AG04450 (cell line): Measurements from ENCODE around the gene PLP1. TPM values are rescaled to one million over a fixed set of nuclear protein-coding genes. Genes with fewer than 3 reads are reported as not detected.

Experiments
- CTCF ChIA-PET: fragments of 300-600, 350-600 bp; formaldehyde crosslinking; extraction: SDS; loops from one replicate; lab custom pipeline; 2022; ENCODE audit warnings: antibody characterized with exemption, inconsistent platforms; lab: Charles Lee
- POLR2A ChIA-PET: fragments of 350-600 bp; formaldehyde crosslinking; extraction: SDS; loops from one replicate; lab custom pipeline; 2021; ENCODE audit warnings: antibody characterized with exemption, inconsistent platforms; lab: Yijun Ruan, JAX
- DNase-seq: peaks from one replicate; pipeline ENCODE4 v3.0.0-alpha.2; 2011; ENCODE audit warnings: low read depth, low spot score
- H3K27ac ChIP-seq: one replicate; pipeline ENCODE4 v1.5.1; 2012; ENCODE audit warnings: low read depth, low read length, control low read depth
- H3K27me3 ChIP-seq: one replicate; pipeline ENCODE4 v1.6.0; 2012; ENCODE audit warnings: low read length; ENCODE audit not compliant: control insufficient read depth, insufficient read depth
- H3K4me3 ChIP-seq: 2 replicates; pipeline ENCODE4 v1.5.1; 2011; ENCODE audit warnings: mild to moderate bottlenecking, low read depth, low read length, control low read depth
- H3K9me3 ChIP-seq: 2 replicates; pipeline ENCODE4 v1.5.1; 2012; ENCODE audit warnings: low read length; ENCODE audit not compliant: control insufficient read depth, insufficient read depth
- polyA plus RNA-seq: library from polyadenylated mRNA; depleted of rRNA; stranded (reverse); fragments of >200 nt; gene quantifications from 2 replicates; pipeline ENCODE4 v1.2.3, GENCODE V29; 2011
- TF ChIP-seq, protein P1 (sequence below): IDR thresholded peaks from 2 replicates; pipeline ENCODE4 v1.5.1; 2011; ENCODE audit warnings: low read depth, low read length, control low read depth, inconsistent platforms

Gene PLP1
- polyA plus RNA-seq, 1 experiment: 0.41 TPM

DNA sequence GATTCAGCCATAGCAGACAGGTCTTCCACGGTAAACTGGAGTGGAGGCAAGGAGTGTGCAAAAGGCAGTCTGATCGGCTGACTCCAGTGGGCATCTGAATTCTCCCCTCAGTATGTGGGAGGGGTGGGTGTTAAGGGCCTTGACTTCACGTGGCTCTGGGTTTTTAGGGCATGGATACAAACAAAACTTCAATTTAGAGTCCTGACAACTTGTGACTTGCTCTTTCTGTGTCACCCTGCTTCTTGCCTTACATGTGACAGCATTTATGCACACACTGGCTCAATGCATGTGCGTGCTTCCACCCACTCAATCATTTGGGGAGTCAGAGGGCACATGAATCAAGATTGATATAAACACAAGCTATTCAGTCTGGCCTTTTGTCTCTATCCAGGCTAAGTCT, 17.5 kb downstream of the PLP1 start:
- peak overlapping the region; percentile 80 for H3K27ac ChIP-seq
- no peak overlapping the region for H3K4me3 ChIP-seq
- TF ChIP-seq, protein P1, sequence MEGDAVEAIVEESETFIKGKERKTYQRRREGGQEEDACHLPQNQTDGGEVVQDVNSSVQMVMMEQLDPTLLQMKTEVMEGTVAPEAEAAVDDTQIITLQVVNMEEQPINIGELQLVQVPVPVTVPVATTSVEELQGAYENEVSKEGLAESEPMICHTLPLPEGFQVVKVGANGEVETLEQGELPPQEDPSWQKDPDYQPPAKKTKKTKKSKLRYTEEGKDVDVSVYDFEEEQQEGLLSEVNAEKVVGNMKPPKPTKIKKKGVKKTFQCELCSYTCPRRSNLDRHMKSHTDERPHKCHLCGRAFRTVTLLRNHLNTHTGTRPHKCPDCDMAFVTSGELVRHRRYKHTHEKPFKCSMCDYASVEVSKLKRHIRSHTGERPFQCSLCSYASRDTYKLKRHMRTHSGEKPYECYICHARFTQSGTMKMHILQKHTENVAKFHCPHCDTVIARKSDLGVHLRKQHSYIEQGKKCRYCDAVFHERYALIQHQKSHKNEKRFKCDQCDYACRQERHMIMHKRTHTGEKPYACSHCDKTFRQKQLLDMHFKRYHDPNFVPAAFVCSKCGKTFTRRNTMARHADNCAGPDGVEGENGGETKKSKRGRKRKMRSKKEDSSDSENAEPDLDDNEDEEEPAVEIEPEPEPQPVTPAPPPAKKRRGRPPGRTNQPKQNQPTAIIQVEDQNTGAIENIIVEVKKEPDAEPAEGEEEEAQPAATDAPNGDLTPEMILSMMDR: no peak
- ChIA-PET POLR2A (no interaction called here), CTCF (interaction anchor here (1.4 kb wide), 1 partner anchor 51 kb away, joined by 4 read pairs; no protein-coding TSS in a partner anchor)
- no peaks in the 10 kb centered on the region for H3K9me3 ChIP-seq
- no peaks in the 10 kb centered on the region for H3K27me3 ChIP-seq
- no peak for DNase-seq

DNA sequence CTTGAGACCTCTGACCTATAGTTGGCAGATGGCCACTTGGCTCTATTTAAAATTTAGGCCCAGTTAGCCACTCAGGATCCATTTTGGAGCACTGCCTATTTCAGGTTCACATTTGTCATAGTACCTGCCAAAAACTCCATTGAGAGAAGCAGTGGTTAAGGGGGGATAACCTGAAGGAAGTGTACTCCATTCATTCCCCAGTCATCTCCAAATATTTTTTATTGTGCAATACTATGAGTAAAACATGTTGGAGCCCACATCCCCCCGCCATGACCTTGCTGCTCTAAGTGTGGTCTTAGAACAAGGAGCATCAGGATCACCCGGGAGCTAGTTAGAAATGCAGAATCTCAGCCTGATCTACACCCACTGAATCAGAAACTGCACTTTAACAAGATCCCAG, 21.1 kb downstream of the PLP1 start:
- Histone ChIP-seq H3K27ac (no peak overlapping the region), H3K27me3 (no peaks in the 10 kb centered on the region), H3K9me3 (no peaks in the 10 kb centered on the region), H3K4me3 (no peak overlapping the region)
- DNase-seq: no peak
- TF ChIP-seq, protein P1: no peak
- CTCF ChIA-PET: no interaction called here
- POLR2A ChIA-PET: no interaction called here

DNA sequence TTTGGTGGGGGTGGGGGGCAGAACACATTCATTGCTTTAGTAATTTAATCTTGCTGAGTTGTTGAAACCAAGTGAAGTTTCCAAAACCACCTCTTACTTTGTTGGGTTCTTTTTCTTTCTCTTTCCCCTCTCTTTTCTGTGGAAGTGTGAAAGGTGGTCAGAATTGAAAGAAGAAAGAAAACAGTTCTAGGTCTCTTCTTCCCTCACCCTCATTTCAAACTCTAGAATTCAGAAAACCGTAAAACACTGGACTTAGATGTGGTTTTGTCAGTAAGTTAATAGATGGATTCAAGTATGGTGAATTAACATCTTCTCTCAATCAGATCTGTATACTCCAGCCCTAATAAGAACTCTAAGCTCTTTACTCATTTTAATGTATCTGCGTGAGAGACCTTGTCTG, 23.7 kb downstream of the PLP1 start:
- POLR2A ChIA-PET: no interaction called here
- Histone ChIP-seq H3K9me3 (no peaks in the 10 kb centered on the region), H3K27me3 (no peaks in the 10 kb centered on the region), H3K27ac (no peak overlapping the region), H3K4me3 (no peak overlapping the region)
- CTCF ChIA-PET: no interaction called here
- TF ChIP-seq, protein P1: no peak
- no peak for DNase-seq

DNA sequence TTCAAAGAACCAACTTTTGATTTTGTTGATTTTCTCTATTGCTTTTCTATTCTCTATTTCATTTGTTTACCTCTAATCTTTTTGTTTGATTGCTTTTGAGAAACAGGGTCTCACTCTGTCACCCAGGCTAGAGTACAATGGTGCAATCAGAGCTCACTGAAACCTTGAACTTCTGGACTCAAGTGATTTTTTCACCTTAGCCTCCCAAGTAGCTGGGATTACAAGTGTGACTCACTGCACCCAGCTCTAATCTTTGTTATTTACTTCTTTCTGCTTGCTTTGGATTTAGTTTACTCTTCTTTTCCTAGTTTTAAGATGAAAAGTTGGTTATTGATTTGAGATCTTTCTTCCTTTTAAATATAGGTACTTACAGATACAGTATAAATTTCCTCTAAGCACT, 29.2 kb downstream of the PLP1 start:
- DNase-seq: no peak
- TF ChIP-seq, protein P1: no peak
- Histone ChIP-seq H3K4me3 (no peak overlapping the region), H3K9me3 (no peaks in the 10 kb centered on the region), H3K27ac (no peak overlapping the region), H3K27me3 (no peaks in the 10 kb centered on the region)
- POLR2A ChIA-PET: no interaction called here
- CTCF ChIA-PET: no interaction called here

DNA sequence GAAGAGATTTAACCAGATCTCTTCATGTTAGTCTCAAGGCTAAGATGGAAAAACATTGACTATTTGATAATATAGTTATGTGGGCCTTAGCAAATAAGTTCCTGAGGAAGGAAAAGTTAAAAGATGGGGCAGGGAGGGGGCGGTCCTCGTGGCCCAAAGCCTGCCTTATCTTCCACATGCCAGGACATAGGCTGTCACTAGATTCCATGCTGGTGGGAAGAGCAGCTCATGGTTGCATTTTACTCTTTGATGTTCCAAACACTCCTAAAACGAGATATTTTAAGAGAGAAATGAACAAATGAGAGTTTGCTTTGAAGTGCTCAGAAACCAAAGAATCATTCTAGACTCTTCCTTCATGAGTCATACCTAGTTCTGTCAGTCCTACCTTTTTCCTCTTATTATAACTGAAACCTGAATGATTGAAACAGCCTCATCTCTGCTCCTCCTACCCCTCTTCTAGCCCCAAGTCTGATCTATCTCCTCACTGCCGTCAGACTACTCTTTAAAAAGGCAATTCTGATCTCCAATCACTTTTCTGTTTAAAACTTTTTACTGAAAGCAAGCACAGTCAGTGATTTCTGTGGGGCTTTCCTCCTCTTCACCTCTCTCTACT, 30.3 kb downstream of the PLP1 start:
- Histone ChIP-seq H3K4me3 (no peak overlapping the region), H3K27me3 (no peaks in the 10 kb centered on the region), H3K27ac (no peak overlapping the region), H3K9me3 (no peaks in the 10 kb centered on the region)
- DNase-seq: no peak
- TF ChIP-seq, protein P1: no peak
- POLR2A ChIA-PET: no interaction called here
- CTCF ChIA-PET: no interaction called here
